OCI-M2 (cell line): ENCODE data around the gene MSN.
"Not testable (repeated sequence)": the region's sequence is repeated elsewhere in the genome, so short reads cannot be mapped to it uniquely, and the experiment has no call there.

Source experiments
- DNase-seq: peaks from one replicate; lab custom pipeline; 2025; ENCODE audit not compliant: unreplicated experiment; lab: John Stamatoyannopoulos, UW

The MSN gene

GRCh38 chrX:65667503-65668376, at the start of gene MSN:
Gene MSN (plus strand): TSS chrX:65667654. CDS start chrX:65667842, 188 bp downstream.
- no peak for DNase-seq

GRCh38 chrX:65620096-65620705, 47.3 kb upstream of the MSN start:
- not testable (repeated sequence) for DNase-seq

GRCh38 chrX:65630771-65631170, 36.7 kb upstream of the MSN start:
- DNase-seq: no peak

GRCh38 chrX:65633826-65634225, 33.6 kb upstream of the MSN start:
- DNase-seq: no peak

- DNase-seq: no peak
Observed at GRCh38 chrX:65634732-65635131, 32.7 kb upstream of the MSN start.

- DNase-seq: no peak
Observed at GRCh38 chrX:65635378-65635777, 32.1 kb upstream of the MSN start.

- no peak for DNase-seq
Observed at GRCh38 chrX:65635822-65636221, 31.6 kb upstream of the MSN start.

GRCh38 chrX:65636261-65636660, 31.2 kb upstream of the MSN start:
- DNase-seq: not testable (repeated sequence)

GRCh38 chrX:65637335-65637734, 30.1 kb upstream of the MSN start:
- DNase-seq: no peak

GRCh38 chrX:65642914-65643491, 24.5 kb upstream of the MSN start:
- DNase-seq: no peak

- no peak for DNase-seq
Observed at GRCh38 chrX:65643531-65644052, 23.9 kb upstream of the MSN start.

- no peak for DNase-seq
Observed at GRCh38 chrX:65644621-65645289, 22.7 kb upstream of the MSN start.

GRCh38 chrX:65647801-65648200, 19.7 kb upstream of the MSN start:
- DNase-seq: no peak

- DNase-seq: no peak
Observed at GRCh38 chrX:65652098-65652497, 15.4 kb upstream of the MSN start.

- DNase-seq: not testable (repeated sequence)
Observed at GRCh38 chrX:65657009-65657441, 10.4 kb upstream of the MSN start.

- DNase-seq: no peak
Observed at GRCh38 chrX:65657659-65658058, 9.8 kb upstream of the MSN start.

- DNase-seq: no peak
Observed at GRCh38 chrX:65658229-65658628, 9.2 kb upstream of the MSN start.

GRCh38 chrX:65667157-65667502, 324 bp upstream of the MSN start:
- DNase-seq: no peak

GRCh38 chrX:65668377-65669310, 1.2 kb downstream of the MSN start:
- DNase-seq: no peak

GRCh38 chrX:65671286-65671685, 3.8 kb downstream of the MSN start:
- no peak for DNase-seq
